Body of pancreas (tissue), 4 donors: ENCODE measurements around the gene MT1A. TPM values are rescaled to one million over a fixed set of nuclear protein-coding genes. Genes with fewer than 3 reads are reported as not detected.
A peak's percentile ranks its signal among the peaks of the same experiment; 100 is the strongest.

Experiments
- ATAC-seq: fragments of 150-250 bp; one replicate; pipeline ENCODE4 v1.9.1; 2016
- DNase-seq, 4 donors: peaks; one replicate each; pipeline ENCODE4 v3.0.0-alpha.2; 2019
- H3K27ac ChIP-seq, 4 donors: fragments of 200-600 bp; sonication (generic); 1 replicate in 3 of 4; 2 replicates in 1 of 4; pipeline versions ENCODE4 v1.5.1 to v1.6.1; 2016 to 2019; ENCODE audit warnings: mild to moderate bottlenecking in 1 of 4, mixed read lengths in 1 of 4, moderate library complexity in 1 of 4
- H3K27me3 ChIP-seq, 2 donors: fragments of 200-600 bp; sonication (generic); one replicate each; pipeline ENCODE4 v1.6.0; 2016; ENCODE audit warnings: mild to moderate bottlenecking in 1 of 2
- H3K36me3 ChIP-seq, 2 donors: fragments of 200-600 bp; sonication (generic); replicated peaks in 1 of 2; 2 replicates each; pipeline ENCODE4 v1.5.1; 2016; ENCODE audit warnings: low read depth in 2 of 2; ENCODE audit not compliant: insufficient read depth in 1 of 2
- H3K4me1 ChIP-seq: fragments of 200-600 bp; sonication (generic); one replicate; pipeline ENCODE4 v1.6.0; 2016
- H3K4me3 ChIP-seq, 2 donors: fragments of 200-600 bp; sonication (generic); 1 replicate in 1 of 2; 2 replicates in 1 of 2; pipeline ENCODE4 v1.5.1; 2016 to 2019
- H3K9me3 ChIP-seq, 3 donors: fragments of 200-600 bp; sonication (generic); 1 replicate in 2 of 3; 2 replicates in 1 of 3; pipeline ENCODE4 v1.5.1; 2016
- POLR2A ChIP-seq, 3 donors: fragments of 450-650 bp; IDR thresholded peaks; one replicate each; pipeline ENCODE4 v1.6.1; 2016; ENCODE audit warnings: antibody characterized with exemption in 3 of 3, mild to moderate bottlenecking in 2 of 3
- WGBS, 2 donors: methylation state at CpG; one replicate each; pipeline ENCODE4 v1.1.5; 2017; 5-methylcytosine and 5-hydroxymethylcytosine counted together
- intact Hi-C: fragments of 100-400 bp; cut with DNase I; formaldehyde crosslinking; loops from one replicate; pipeline ENCODE4 v1.15.1; 2023
- total RNA-seq, 2 donors: library from RNA; depleted of rRNA; stranded (reverse); fragments of >200 nt; gene quantifications; one replicate each; pipeline ENCODE4 v1.1.0, GENCODE V29; 2016
- TF ChIP-seq, protein P1 (sequence below), 7 experiments: fragments of 450-650 bp in 4 of 7; fragments of 200-600 bp in 3 of 7; sonication (generic) in 3 of 7; IDR thresholded peaks; one replicate each; pipeline ENCODE4 v1.5.1; 2016 to 2019; ENCODE audit warnings: antibody characterized with exemption in 7 of 7

MT1A gene
- total RNA-seq, 2 donors from 2014 or later: 268 TPM; not detected in 1

DNA sequence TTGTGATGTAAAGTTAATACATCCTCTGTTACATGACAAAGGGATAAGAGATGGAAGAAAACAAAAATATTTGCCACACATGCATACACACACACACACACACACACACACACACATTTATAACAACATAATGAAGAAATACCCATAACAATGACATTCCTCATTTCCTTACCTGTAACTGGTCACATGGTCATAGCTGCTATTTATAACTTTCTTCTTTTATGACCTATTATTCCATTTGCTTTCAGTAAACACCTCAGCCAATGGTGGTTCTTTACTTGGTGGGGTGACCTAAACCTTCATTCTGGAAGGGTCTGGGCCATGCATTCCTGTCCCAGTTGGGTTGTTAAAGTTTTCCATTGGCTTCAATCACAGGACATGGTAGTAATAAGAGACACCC lies 24.8 kb upstream of the MT1A start:
- intact Hi-C loops: no loop called here
- no peak for DNase-seq
- Histone ChIP-seq H3K9me3 (no peaks in the 10 kb centered on the region), H3K27me3 (no peaks in the 10 kb centered on the region), H3K36me3 (no peaks in the 10 kb centered on the region), H3K4me1 (peaks cover 50% of the 10 kb centered on the region), H3K27ac (no peak overlapping the region), H3K4me3 (no peak overlapping the region)
- TF ChIP-seq, protein P1, sequence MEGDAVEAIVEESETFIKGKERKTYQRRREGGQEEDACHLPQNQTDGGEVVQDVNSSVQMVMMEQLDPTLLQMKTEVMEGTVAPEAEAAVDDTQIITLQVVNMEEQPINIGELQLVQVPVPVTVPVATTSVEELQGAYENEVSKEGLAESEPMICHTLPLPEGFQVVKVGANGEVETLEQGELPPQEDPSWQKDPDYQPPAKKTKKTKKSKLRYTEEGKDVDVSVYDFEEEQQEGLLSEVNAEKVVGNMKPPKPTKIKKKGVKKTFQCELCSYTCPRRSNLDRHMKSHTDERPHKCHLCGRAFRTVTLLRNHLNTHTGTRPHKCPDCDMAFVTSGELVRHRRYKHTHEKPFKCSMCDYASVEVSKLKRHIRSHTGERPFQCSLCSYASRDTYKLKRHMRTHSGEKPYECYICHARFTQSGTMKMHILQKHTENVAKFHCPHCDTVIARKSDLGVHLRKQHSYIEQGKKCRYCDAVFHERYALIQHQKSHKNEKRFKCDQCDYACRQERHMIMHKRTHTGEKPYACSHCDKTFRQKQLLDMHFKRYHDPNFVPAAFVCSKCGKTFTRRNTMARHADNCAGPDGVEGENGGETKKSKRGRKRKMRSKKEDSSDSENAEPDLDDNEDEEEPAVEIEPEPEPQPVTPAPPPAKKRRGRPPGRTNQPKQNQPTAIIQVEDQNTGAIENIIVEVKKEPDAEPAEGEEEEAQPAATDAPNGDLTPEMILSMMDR (IDR thresholded peaks at IDR 0.05): no peak
- TF ChIP-seq POLR2A (IDR thresholded peaks at IDR 0.05): no peak
- ATAC-seq: no peak

DNA sequence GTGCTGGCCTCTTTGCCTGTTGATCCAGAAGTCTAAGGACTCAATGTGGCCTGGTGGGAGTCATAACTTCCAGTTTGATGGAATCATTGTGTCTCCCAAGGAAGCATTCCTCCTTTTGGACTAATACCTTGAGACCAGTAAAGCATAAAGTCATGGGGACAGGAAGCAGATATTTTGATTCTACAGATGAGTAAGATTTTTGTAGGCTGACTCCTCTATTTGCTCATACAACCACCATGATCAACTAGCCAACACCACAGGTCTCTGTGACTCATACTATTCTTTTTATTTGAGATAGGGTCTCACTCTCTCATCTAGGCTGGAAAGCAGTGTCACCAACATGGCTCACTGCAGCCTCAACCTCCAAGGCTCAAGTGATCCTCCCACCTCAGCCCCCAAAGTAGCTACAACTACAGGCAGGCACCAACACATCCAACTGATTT lies 23.9 kb upstream of the MT1A start:
- H3K36me3 ChIP-seq: no peaks in the 10 kb centered on the region
- no peak overlapping the region for H3K4me3 ChIP-seq
- TF ChIP-seq, protein P1 (IDR thresholded peaks at IDR 0.05): no peak
- no peak for TF ChIP-seq POLR2A (IDR thresholded peaks at IDR 0.05)
- H3K27me3 ChIP-seq: no peaks in the 10 kb centered on the region
- H3K9me3 ChIP-seq: no peaks in the 10 kb centered on the region
- peaks cover 49% of the 10 kb centered on the region for H3K4me1 ChIP-seq
- DNase-seq (no peak), ATAC-seq (no peak)
- H3K27ac ChIP-seq: no peak overlapping the region
- intact Hi-C loops: no loop called here

DNA sequence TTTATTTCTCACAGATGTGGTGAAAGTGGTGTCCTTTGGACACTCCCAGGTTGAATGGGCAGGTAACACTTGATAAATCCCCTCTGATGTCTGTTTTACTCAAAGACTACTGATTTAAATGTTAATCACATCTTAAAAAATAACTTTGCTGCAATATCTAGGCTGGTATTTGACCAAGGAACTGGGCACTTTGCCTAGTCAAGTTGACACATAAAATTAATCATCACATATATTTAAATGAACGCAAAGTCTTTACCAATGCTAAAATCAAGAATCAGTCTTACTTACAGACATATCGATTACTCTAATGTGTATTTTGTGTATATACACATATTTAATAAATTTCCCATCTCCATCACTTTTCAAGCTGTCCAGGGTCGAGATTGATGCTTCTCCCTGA lies 23.1 kb upstream of the MT1A start:
- ATAC-seq (no peak), DNase-seq (no peak)
- TF ChIP-seq POLR2A (IDR thresholded peaks at IDR 0.05): no peak
- TF ChIP-seq, protein P1 (IDR thresholded peaks at IDR 0.05): no peak
- Histone ChIP-seq H3K27ac (no peak overlapping the region), H3K27me3 (no peaks in the 10 kb centered on the region), H3K4me1 (peaks cover 44% of the 10 kb centered on the region), H3K9me3 (no peaks in the 10 kb centered on the region), H3K4me3 (no peak overlapping the region), H3K36me3 (no peaks in the 10 kb centered on the region)
- 45 to 51% methylated on average over 3 of the region's 3 CpGs for WGBS, 2 donors
- intact Hi-C loops: no loop called here

DNA sequence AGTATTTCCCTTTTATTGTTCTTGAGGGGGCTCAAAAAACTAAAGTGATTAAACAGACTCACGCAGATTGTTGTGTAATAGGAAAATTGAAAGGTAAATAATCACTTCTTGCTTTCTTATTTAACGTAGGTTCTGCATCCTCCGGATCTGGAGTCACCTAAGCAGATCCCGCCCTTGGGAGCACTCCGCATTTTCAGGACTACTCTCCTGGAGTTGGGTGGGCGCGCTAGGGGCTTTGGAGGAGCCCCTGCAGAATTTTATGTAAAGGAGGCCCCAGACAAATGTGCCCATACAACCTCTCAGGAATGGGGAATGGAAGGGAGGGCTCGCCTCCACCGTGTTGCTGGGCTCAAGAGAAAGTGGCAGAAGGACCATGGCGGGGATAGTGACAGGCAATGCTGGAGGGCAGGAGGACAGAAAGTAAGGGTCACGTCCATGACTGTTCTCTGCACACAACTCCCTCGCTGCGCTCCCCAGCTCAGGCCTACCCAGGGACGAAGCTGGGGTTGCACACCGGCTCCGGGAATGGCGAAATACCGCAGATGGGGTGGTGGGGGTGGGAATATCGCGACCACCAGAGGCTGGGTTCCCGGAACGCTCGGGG lies 21.8 kb upstream of the MT1A start:
- H3K9me3 ChIP-seq: no peaks in the 10 kb centered on the region
- peak overlapping the region in 1 of 2 donors; percentile 1 for H3K4me3 ChIP-seq
- WGBS, 2 donors: 49 to 72% methylated on average over 17 to 21 of the region's 23 CpGs
- TF ChIP-seq POLR2A (IDR thresholded peaks at IDR 0.05): no peak
- TF ChIP-seq, protein P1 (IDR thresholded peaks at IDR 0.05): no peak
- intact Hi-C loops: no loop called here
- H3K4me1 ChIP-seq: peaks cover 31% of the 10 kb centered on the region
- H3K27me3 ChIP-seq: no peaks in the 10 kb centered on the region
- no peaks in the 10 kb centered on the region for H3K36me3 ChIP-seq
- H3K27ac ChIP-seq: peak overlapping the region in 3 of 4 donors; percentile 65 to 76 (median 68)
- DNase-seq (no peak), ATAC-seq (no peak)
